Tibial artery (tissue), 4 donors: ENCODE data around the gene TAT.

Experiments
- DNase-seq, 2 donors: peaks; one replicate each; pipeline ENCODE4 v3.0.0-alpha.2; 2019
- H3K27ac ChIP-seq, 2 donors: fragments of 200-600 bp; sonication (generic) in 1 of 2; 1 replicate in 1 of 2; 2 replicates in 1 of 2; pipeline ENCODE4 v1.5.1; 2018 to 2019; ENCODE audit warnings: mild to moderate bottlenecking in 1 of 2
- H3K27me3 ChIP-seq, 2 donors: fragments of 200-600 bp; sonication (generic) in 1 of 2; one replicate each; pipeline versions ENCODE4 v1.5.1 to v1.6.0; 2016 to 2019
- H3K36me3 ChIP-seq, 3 donors: fragments of 200-600 bp; sonication (generic) in 2 of 3; one replicate each; pipeline ENCODE4 v1.5.1; 2016 to 2019; ENCODE audit warnings: mild to moderate bottlenecking in 2 of 3
- H3K4me1 ChIP-seq, 4 donors: fragments of 200-600 bp; sonication (generic) in 2 of 4; 1 replicate in 3 of 4; 2 replicates in 1 of 4; pipeline ENCODE4 v1.5.1; 2016 to 2019
- H3K4me3 ChIP-seq, 2 donors: fragments of 200-600 bp; sonication (generic) in 1 of 2; 1 replicate in 1 of 2; 2 replicates in 1 of 2; pipeline ENCODE4 v1.5.1; 2018 to 2019; ENCODE audit warnings: mild to moderate bottlenecking in 2 of 2
- H3K9me3 ChIP-seq, 3 donors: fragments of 200-600 bp; sonication (generic) in 1 of 3; one replicate each; pipeline ENCODE4 v1.5.1; 2016 to 2019
- intact Hi-C: fragments of 100-400 bp; cut with DNase I; formaldehyde crosslinking; loops from one replicate; pipeline ENCODE4 v1.15.0; 2023; ENCODE audit warnings: low total_unique reads
- TF ChIP-seq, protein P1 (sequence below), 2 experiments: fragments of 200-600 bp in 1 of 2; fragments of 450-650 bp in 1 of 2; IDR thresholded peaks; one replicate each; pipeline ENCODE4 v1.5.1; 2017 to 2019; ENCODE audit warnings: antibody characterized with exemption in 2 of 2, mild to moderate bottlenecking in 1 of 2, moderate library complexity in 1 of 2

The TAT gene

GRCh38 chr16:71524566-71525553, 52.0 kb downstream of the TAT start:
- intact Hi-C loops, result no loop called here
- no peaks in the 10 kb centered on the region for H3K9me3 ChIP-seq
- no peaks in the 10 kb centered on the region for H3K4me1 ChIP-seq
- no peak overlapping the region for H3K27ac ChIP-seq
- H3K27me3 ChIP-seq, result peaks cover 0 to 15% of the 10 kb centered on the region in 2 donors
- no peak for DNase-seq
- H3K4me3 ChIP-seq, result no peak overlapping the region
- TF ChIP-seq, protein P1, sequence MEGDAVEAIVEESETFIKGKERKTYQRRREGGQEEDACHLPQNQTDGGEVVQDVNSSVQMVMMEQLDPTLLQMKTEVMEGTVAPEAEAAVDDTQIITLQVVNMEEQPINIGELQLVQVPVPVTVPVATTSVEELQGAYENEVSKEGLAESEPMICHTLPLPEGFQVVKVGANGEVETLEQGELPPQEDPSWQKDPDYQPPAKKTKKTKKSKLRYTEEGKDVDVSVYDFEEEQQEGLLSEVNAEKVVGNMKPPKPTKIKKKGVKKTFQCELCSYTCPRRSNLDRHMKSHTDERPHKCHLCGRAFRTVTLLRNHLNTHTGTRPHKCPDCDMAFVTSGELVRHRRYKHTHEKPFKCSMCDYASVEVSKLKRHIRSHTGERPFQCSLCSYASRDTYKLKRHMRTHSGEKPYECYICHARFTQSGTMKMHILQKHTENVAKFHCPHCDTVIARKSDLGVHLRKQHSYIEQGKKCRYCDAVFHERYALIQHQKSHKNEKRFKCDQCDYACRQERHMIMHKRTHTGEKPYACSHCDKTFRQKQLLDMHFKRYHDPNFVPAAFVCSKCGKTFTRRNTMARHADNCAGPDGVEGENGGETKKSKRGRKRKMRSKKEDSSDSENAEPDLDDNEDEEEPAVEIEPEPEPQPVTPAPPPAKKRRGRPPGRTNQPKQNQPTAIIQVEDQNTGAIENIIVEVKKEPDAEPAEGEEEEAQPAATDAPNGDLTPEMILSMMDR (IDR thresholded peaks at IDR 0.05), result no peak
- H3K36me3 ChIP-seq, result no peaks in the 10 kb centered on the region

GRCh38 chr16:71520550-71520949, 56.3 kb downstream of the TAT start:
- TF ChIP-seq, protein P1 (IDR thresholded peaks at IDR 0.05), result no peak
- peaks cover 0 to 11% of the 10 kb centered on the region in 2 donors for H3K27me3 ChIP-seq
- no peaks in the 10 kb centered on the region for H3K4me1 ChIP-seq
- H3K27ac ChIP-seq, result no peak overlapping the region
- H3K9me3 ChIP-seq, result no peaks in the 10 kb centered on the region
- H3K36me3 ChIP-seq, result no peaks in the 10 kb centered on the region
- intact Hi-C loops, result no loop called here
- no peak overlapping the region for H3K4me3 ChIP-seq
- DNase-seq, result no peak
